ENCODE data around the gene ZNF438.

ZNF438 gene

DNA sequence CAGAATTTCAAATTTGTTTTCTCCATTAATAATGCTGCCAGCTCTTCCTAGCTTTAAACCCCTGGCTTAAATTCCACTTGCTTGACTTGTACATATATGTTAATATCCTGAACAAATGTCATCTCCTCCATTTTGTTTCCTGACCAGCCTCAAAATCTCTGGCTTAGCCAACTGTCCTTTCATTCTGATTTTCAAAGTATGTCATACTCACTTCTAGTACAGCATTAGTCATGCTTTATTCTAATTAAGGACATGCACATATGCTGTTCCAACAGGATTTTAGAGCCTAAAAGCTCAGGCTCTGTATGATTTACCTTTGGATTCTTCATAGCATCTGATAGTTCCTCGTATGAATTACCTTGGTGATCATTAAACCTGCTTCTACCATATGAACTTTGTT, 158.3 kb downstream of the ZNF438 start:
- TF ChIP-seq, protein P1, sequence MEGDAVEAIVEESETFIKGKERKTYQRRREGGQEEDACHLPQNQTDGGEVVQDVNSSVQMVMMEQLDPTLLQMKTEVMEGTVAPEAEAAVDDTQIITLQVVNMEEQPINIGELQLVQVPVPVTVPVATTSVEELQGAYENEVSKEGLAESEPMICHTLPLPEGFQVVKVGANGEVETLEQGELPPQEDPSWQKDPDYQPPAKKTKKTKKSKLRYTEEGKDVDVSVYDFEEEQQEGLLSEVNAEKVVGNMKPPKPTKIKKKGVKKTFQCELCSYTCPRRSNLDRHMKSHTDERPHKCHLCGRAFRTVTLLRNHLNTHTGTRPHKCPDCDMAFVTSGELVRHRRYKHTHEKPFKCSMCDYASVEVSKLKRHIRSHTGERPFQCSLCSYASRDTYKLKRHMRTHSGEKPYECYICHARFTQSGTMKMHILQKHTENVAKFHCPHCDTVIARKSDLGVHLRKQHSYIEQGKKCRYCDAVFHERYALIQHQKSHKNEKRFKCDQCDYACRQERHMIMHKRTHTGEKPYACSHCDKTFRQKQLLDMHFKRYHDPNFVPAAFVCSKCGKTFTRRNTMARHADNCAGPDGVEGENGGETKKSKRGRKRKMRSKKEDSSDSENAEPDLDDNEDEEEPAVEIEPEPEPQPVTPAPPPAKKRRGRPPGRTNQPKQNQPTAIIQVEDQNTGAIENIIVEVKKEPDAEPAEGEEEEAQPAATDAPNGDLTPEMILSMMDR (IDR thresholded peaks at IDR 0.05; ENCODE audit: insufficient read depth, low read depth, low read length, missing control alignments), result no peak
- DNase-seq (ENCODE audit: low read depth), result peak; percentile 25
- H3K4me3 ChIP-seq (ENCODE audit: low read length), result no peak overlapping the region

- H3K4me3 ChIP-seq (ENCODE audit: low read length), result no peak overlapping the region
- TF ChIP-seq, protein P1 (IDR thresholded peaks at IDR 0.05; ENCODE audit: insufficient read depth, low read depth, low read length, missing control alignments), result no peak
- no peak for DNase-seq (ENCODE audit: low read depth)
These were observed 160.8 kb downstream of the ZNF438 start for GRCh38 chr10:30870896-30871295.

DNA sequence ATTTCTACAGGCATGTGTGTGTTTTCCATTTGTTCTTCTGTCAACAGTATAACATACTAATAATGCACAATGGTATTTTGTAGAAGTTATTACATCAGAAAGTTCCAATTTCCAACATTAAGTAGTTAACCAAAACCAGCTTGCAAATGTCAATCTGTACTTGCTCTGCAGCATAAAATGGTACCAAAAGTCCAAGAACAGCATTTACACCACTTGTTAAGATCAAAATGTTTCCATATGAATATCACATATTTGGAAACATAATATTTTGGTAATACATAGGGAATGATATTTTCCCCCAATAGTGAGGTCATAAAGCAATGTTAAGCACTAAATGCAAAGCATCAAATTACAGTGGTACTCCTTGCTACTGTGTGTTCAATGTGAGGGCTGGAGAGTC, 162.1 kb downstream of the ZNF438 start:
- DNase-seq (ENCODE audit: low read depth), result no peak
- TF ChIP-seq, protein P1 (IDR thresholded peaks at IDR 0.05; ENCODE audit: insufficient read depth, low read depth, low read length, missing control alignments), result no peak

DNA sequence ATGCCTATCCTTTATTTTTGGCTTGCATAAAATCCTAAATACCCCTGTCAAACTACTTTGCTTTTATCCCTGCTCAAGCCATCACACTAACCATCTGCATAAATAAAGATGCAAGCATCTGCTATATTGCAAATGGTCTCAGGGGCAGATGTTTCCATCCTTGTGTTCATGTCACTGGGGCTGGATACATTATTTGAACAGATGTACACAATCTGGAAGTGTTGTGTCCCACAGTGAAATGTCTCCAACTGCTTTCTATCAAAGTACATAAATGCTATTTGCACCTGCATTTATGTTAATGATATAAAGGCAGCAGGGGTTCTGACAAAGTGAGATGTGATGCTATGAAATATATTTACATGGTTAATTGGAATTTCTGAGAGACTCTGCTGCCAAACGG, 163.1 kb downstream of the ZNF438 start:
- TF ChIP-seq, protein P1 (IDR thresholded peaks at IDR 0.05; ENCODE audit: insufficient read depth, low read depth, low read length, missing control alignments), result no peak
- no peak overlapping the region for H3K4me3 ChIP-seq (ENCODE audit: low read length)
- DNase-seq (ENCODE audit: low read depth), result no peak

More for the DNA sequence above, 162.1 kb downstream of the ZNF438 start:
- no peak overlapping the region for H3K4me3 ChIP-seq (ENCODE audit: low read length)

DNA sequence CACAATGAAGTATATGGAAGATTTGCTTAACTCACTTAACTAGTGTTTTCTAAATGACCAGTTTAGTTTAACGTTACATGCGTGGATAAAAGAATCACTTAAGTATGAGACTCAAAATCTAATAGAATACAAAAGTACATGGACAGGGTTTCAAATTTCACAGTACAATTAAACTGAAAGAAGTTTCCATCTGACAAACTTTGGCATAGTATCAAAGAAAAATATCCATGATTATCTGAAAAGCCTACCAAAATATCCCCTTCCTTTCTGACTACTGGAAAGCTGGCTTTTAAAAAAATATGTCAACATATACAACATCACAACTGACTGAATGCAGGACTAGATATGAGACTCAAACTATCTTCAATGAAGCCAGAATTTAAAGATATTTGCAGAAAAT, 164.8 kb downstream of the ZNF438 start:
- DNase-seq (ENCODE audit: low read depth), result no peak
- TF ChIP-seq, protein P1 (IDR thresholded peaks at IDR 0.05; ENCODE audit: insufficient read depth, low read depth, low read length, missing control alignments), result no peak
- no peak overlapping the region for H3K4me3 ChIP-seq (ENCODE audit: low read length)

DNA sequence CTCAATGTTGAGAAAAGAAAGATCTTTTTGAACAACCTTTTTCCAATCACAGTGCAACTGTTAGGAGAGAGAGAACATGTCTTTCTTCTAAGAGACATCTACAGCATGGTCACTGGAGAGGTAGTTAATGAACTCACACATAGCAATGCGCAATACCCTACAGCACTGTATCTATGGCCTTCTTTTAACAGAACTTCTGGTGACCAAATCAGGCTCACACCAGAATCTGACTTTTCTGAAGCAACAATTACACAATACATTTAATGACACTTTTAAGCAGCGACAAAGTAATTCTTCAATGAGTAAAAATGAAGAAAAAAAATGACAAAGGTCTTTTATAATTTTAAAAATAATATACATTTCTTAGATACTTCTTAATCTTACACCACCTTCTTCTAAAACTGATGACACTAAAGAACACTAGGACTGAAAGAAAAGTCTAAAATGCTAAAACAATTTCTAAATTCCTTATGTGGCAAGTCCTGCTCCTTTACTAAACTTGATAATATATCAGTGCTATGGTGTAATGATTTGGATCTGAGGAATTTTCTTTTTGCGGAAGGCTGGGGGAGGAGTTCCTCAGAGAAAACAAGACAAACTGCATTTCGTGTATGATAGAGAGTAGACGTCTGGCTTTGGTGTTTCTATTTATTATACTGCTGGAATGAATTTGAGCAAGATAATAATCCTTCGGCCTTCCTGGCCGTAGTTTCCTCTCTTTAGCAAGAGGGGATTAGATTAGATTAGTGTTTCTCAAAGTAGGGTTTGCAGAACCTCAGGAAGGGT, 166.3 kb downstream of the ZNF438 start:
- H3K4me3 ChIP-seq (ENCODE audit: low read length), result no peak overlapping the region
- DNase-seq (ENCODE audit: low read depth), result peak; percentile 55
- TF ChIP-seq, protein P1 (IDR thresholded peaks at IDR 0.05; ENCODE audit: insufficient read depth, low read depth, low read length, missing control alignments), result no peak

Data from epithelial cell of esophagus (primary cell).